ENCODE data around the gene PCBD1.

DNA sequence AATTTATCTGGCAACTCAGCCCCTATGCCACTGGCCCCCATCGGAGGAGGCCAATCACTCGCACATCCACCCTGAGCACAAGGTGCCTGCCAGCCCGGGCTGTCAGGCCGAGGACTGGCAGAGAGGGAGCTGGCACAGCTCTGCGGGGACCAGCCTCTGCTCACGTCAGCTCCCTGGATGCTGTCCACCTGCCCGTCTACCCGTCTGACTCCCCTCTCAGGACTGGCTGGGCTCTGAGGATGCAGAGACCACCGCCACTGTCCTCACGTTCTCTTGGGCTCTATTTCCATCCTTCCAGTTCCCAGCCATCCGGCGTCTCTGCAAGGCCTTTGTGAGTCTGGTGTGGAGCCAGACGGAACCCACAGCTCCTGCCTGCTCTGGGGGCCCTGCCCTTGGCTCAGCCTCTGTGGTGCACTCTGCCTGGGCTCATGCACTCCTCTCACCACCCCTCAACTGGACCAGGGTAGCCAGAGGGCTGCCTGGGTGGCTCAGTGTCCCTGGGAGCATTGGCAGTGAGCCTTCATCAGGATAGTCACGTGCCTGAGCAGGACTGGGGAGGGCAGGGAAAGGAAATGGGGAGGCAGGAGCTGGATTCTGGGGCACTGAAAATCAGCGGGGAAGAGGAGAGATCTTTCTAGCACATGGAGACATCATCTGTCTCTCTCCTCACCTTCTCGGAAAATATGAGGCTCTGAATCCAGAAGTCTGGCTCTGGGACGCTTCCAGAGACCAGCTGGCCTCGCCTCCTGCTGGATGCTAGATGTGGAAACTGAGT lies 38.0 kb upstream of the PCBD1 start:
- TF ChIP-seq, protein P1, sequence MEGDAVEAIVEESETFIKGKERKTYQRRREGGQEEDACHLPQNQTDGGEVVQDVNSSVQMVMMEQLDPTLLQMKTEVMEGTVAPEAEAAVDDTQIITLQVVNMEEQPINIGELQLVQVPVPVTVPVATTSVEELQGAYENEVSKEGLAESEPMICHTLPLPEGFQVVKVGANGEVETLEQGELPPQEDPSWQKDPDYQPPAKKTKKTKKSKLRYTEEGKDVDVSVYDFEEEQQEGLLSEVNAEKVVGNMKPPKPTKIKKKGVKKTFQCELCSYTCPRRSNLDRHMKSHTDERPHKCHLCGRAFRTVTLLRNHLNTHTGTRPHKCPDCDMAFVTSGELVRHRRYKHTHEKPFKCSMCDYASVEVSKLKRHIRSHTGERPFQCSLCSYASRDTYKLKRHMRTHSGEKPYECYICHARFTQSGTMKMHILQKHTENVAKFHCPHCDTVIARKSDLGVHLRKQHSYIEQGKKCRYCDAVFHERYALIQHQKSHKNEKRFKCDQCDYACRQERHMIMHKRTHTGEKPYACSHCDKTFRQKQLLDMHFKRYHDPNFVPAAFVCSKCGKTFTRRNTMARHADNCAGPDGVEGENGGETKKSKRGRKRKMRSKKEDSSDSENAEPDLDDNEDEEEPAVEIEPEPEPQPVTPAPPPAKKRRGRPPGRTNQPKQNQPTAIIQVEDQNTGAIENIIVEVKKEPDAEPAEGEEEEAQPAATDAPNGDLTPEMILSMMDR (IDR thresholded peaks at IDR 0.05) = no peak
- no peak for TF ChIP-seq POLR2A (IDR thresholded peaks at IDR 0.05)

All from testis (tissue), 2 donors.